SK-N-SH treated with all-trans-retinoic acid at 6 μM for 48 hours (cell line): ENCODE measurements around the gene SLC1A7.

Experiments
- CREB5 ChIP-seq: fragments of 250-450 bp; sonication (Bioruptor Pico); IDR thresholded peaks from 2 replicates; pipeline ENCODE4 v1.5.1; 2020; ENCODE audit warnings: low read depth, mild to moderate bottlenecking, moderate library complexity
- GLIS3 ChIP-seq: fragments of 250-450 bp; sonication (Bioruptor Pico); IDR thresholded peaks from 2 replicates; pipeline ENCODE4 v1.5.0; 2020; ENCODE audit warnings: mild to moderate bottlenecking, moderate library complexity
- OSR1 ChIP-seq: fragments of 250-450 bp; sonication (Bioruptor Pico); IDR thresholded peaks from 2 replicates; pipeline ENCODE4 v1.8.0; 2022; ENCODE audit warnings: moderate library complexity, mild to moderate bottlenecking, inconsistent platforms
- PPARA ChIP-seq: fragments of 250-450 bp; sonication (Bioruptor Pico); IDR thresholded peaks from 2 replicates; pipeline ENCODE4 v1.5.0; 2020; ENCODE audit warnings: mild to moderate bottlenecking, borderline replicate concordance
- RARB ChIP-seq: fragments of 250-450 bp; sonication (Bioruptor Pico); IDR thresholded peaks from 2 replicates; pipeline ENCODE4 v1.8.0; 2021; ENCODE audit warnings: mild to moderate bottlenecking, moderate library complexity
- TCF4 ChIP-seq: fragments of 250-450 bp; sonication (Bioruptor Pico); IDR thresholded peaks from 2 replicates; pipeline ENCODE4 v1.8.0; 2021; ENCODE audit warnings: mild to moderate bottlenecking, moderate library complexity, borderline replicate concordance
- TSHZ2 ChIP-seq: fragments of 250-450 bp; sonication (Bioruptor Pico); IDR thresholded peaks from 2 replicates; pipeline ENCODE4 v1.5.0; 2020; ENCODE audit warnings: mild to moderate bottlenecking, moderate library complexity
- ZFP3 ChIP-seq: fragments of 250-450 bp; sonication (Bioruptor Pico); IDR thresholded peaks from 2 replicates; pipeline ENCODE4 v1.5.0; 2020; ENCODE audit warnings: mild to moderate bottlenecking, moderate library complexity
- ZFP30 ChIP-seq: fragments of 450-650 bp; formaldehyde crosslinking; IDR thresholded peaks from 2 replicates; pipeline ENCODE4 v1.5.0; 2022; ENCODE audit warnings: mild to moderate bottlenecking, moderate library complexity

GRCh38 chr1:53079251-53079650 is 63.2 kb downstream of the SLC1A7 start:
- TF ChIP-seq TSHZ2 (CRISPR knock-in tag): no peak
- TF ChIP-seq ZFP30: no peak
- TF ChIP-seq GLIS3: no peak
- no peak for TF ChIP-seq OSR1 (CRISPR knock-in tag)
- no peak for TF ChIP-seq RARB (CRISPR knock-in tag)
- no peak for TF ChIP-seq ZFP3
- TF ChIP-seq CREB5 (CRISPR knock-in tag): no peak
- TF ChIP-seq PPARA (CRISPR knock-in tag): no peak
- no peak for TF ChIP-seq TCF4 (CRISPR knock-in tag)
